Activated CD8-positive, alpha-beta memory T cell treated with anti-CD3 and anti-CD28 coated beads, Interleukin-2, amount 10 ng/mL, durations not matched to agents 7 days and 5 days (primary cell): ENCODE data around the gene SLC16A1. TPM values are rescaled to one million over a fixed set of nuclear protein-coding genes. Genes with fewer than 3 reads are reported as not detected.
A peak's percentile ranks its signal among the peaks of the same experiment; 100 is the strongest.

Source experiments
- ATAC-seq: fragments of 150-1000 bp; cut with Tn5 transposase; one replicate; pipeline ENCODE4 v1.10.0; 2021; ENCODE audit warnings: moderate library complexity
- CTCF ChIA-PET: fragments of 350-600 bp; sonication (Branson Sonifier 250); formaldehyde crosslinking; loops from one replicate; lab custom pipeline; 2021; ENCODE audit warnings: antibody characterized with exemption; lab: Charles Lee
- DNase-seq: peaks from one replicate; pipeline ENCODE4 v3.0.0-alpha.2; 2020
- H3K27ac Mint-ChIP-seq: one replicate; pipeline ENCODE4 v1.8.0; 2021; ENCODE audit warnings: mild to moderate bottlenecking, mixed read lengths
- H3K27me3 Mint-ChIP-seq: one replicate; pipeline ENCODE4 v1.8.0; 2021; ENCODE audit warnings: mixed read lengths
- H3K36me3 Mint-ChIP-seq: one replicate; pipeline ENCODE4 v1.8.0; 2021; ENCODE audit warnings: mild to moderate bottlenecking, mixed read lengths
- H3K4me1 Mint-ChIP-seq: one replicate; pipeline ENCODE4 v1.8.0; 2021; ENCODE audit warnings: mixed read lengths
- H3K4me3 Mint-ChIP-seq: one replicate; pipeline ENCODE4 v1.8.0; 2021; ENCODE audit warnings: mild to moderate bottlenecking, moderate library complexity, mixed read lengths
- H3K9me3 Mint-ChIP-seq: one replicate; pipeline ENCODE4 v1.8.0; 2022; ENCODE audit warnings: low read depth, mixed read lengths
- total RNA-seq, 2 experiments: library from RNA; stranded (reverse); gene quantifications; one replicate each; pipeline ENCODE4 v1.2.3, GENCODE V29; 2021

The SLC16A1 gene
- total RNA-seq, 2 experiments from 2014 or later, result 47.6 to 57.3 TPM

DNA sequence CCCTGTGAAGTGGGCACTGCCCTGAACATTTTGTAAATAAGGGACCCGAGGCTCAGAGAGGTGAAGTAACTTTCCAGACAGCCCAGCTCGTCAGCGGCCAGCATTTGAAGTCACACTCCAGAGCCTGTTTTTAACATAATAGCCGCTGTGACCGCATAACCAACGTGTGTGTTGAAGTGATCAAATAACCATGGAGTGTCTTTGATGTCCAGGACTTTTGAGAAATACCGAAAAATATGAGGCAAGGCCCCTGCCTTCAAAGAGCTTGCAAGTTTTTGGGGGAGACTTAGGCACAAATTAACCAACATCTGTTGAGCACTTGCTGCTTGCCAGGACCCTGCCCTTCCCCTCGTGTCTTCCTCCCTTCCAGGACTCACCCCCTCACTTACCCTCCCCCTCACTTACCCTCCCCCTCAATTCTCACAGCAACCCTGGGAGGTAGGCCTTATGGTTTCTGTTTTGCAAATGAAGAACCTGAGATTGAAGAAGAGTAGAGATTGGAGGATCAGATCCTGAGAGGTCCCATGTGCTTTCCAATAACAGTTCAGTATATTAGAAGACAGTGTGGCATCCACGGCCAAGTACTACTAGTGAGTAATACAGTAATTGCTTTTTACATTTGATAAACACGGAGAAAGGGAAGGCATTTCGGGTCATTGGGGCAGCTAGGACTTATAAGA lies 1.3 kb upstream of the SLC16A1 start:
- H3K4me3 Mint-ChIP-seq, result peak overlapping the region; percentile 99
- H3K36me3 Mint-ChIP-seq, result peaks cover 39% of the 10 kb centered on the region
- no peaks in the 10 kb centered on the region for H3K27me3 Mint-ChIP-seq
- peaks cover 61% of the 10 kb centered on the region for H3K4me1 Mint-ChIP-seq
- ATAC-seq (peak; percentile 59), DNase-seq (peak; percentile 78)
- CTCF ChIA-PET, result interaction anchor here (1.1 to 2.0 kb wide), 3 partner anchors 14 to 242 kb away, joined by 3 to 8 read pairs (median 4); partner anchors contain the start of genes LRIG2 and PPM1J
- H3K9me3 Mint-ChIP-seq, result no peaks in the 10 kb centered on the region
- peak overlapping the region; percentile 99 for H3K27ac Mint-ChIP-seq

DNA sequence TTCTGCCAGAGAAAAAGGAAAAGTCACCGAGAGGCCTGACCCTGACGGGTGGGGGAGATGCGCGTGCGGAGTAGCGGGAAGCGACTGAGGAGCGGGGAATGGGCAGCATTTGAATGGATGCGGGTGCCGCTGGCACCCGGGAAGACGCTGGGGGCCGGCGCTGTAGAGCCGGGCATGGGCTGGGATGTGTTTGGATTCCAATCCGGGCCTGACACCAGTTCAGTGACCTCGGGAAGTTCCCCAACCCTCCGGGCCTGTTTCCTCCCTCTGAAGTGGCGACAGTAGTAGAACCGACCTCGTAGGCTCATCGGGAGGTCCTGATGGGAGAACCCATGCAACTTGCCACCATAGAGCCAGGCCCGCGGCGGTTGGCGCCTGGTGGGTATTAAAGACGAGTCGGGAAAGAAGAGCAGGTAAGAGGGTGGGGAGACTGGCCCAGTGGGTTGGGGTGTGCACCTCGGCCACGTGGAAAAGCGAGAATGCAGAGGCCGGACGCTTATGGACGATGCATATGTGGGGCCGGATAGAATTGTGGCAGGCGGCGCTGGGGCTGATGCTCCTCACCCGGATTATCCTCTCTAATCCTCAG lies 642 bp upstream of the SLC16A1 start:
- Mint-ChIP-seq H3K9me3 (no peaks in the 10 kb centered on the region), H3K4me3 (peak overlapping the region; percentile 99), H3K27ac (peak overlapping the region; percentile 99), H3K36me3 (peaks cover 39% of the 10 kb centered on the region), H3K27me3 (no peaks in the 10 kb centered on the region), H3K4me1 (peaks cover 60% of the 10 kb centered on the region)
- DNase-seq (peak; percentile 58), ATAC-seq (peak; percentile 3)
- CTCF ChIA-PET, result interaction anchor here (0.6 to 1.5 kb wide), 6 partner anchors 15 to 241 kb away, joined by 3 to 17 read pairs (median 4); partner anchors contain the start of genes LRIG2 and PPM1J

DNA sequence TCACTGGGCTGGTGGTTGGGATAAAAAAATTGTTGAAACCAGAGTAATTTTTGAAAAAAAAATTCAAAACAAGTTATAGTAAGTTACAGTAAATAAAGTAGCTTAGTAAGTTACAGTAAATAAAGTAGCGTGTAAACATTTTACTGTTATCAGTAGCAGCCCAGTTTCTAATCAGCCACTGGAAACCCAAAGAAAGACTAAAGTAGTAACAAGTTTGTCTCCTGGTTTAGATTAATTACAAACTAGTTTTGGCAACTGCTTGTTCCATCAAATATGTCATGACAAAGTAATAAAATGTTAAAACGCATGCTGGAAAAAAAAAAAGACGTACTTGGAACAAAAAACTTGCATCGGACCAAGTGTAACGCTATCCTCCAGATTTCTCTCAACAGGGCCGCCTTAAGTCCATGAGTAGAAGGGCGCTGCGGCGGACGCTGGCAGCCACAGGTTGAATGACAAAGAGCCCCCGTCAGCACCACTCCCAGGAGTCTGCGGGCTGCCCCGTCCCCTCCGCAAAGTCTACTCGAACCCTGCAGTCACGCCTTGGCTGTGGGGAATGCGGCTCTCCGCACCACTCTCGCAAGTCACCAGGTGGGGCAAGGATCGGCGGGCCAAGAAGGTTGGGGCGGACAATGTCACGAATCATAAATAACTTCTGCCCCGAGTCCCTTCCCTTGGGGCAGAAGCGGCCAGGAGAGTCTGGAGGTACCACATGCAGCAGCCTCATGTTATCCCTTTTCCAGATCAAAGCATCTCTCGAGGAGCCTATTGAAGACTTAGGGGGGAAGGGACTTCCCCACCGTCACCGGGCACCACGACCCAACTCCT lies 837 bp downstream of the SLC16A1 start:
- Mint-ChIP-seq H3K4me1 (peaks cover 50% of the 10 kb centered on the region), H3K9me3 (no peaks in the 10 kb centered on the region), H3K27me3 (no peaks in the 10 kb centered on the region), H3K4me3 (peak overlapping the region; percentile 99), H3K36me3 (peaks cover 27% of the 10 kb centered on the region), H3K27ac (peak overlapping the region; percentile 99)
- ATAC-seq (peak; percentile 22), DNase-seq (peak; percentile 82)
- CTCF ChIA-PET, result interaction anchor here (0.7 to 2.5 kb wide), 7 partner anchors 10 to 237 kb away, joined by 3 to 17 read pairs (median 3); partner anchors contain the start of gene LRIG2

- Mint-ChIP-seq H3K27ac (peak overlapping the region; percentile 99), H3K4me1 (peaks cover 44% of the 10 kb centered on the region), H3K9me3 (no peaks in the 10 kb centered on the region), H3K4me3 (peak overlapping the region; percentile 99), H3K27me3 (no peaks in the 10 kb centered on the region), H3K36me3 (peaks cover 22% of the 10 kb centered on the region)
- ATAC-seq, result no peak
- CTCF ChIA-PET, result interaction anchor here (0.5 to 2.5 kb wide), 9 partner anchors 9 to 236 kb away, joined by 3 to 11 read pairs (median 3); partner anchors contain the start of gene LRIG2
- DNase-seq, result no peak
These were observed 1.9 kb downstream of the SLC16A1 start for GRCh38 chr1:112954017-112954650.

DNA sequence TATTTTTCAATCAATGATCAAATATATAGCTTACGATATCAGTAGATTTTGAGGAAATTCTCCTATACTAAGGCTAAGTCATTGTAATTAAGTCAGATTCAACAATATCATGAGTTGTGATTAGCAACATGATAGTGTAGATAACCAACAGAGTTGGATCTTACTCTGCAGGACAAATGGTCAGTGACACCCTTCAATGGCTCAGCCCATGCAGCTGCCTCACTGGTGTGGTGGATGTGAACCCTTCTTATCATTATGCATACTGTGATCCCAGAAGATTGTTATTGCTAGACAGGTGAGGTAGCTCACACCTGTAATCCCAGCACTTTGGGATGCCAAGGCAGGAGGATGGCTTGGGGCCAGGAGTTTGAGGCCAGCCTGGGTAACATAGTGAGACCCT lies 5.6 kb downstream of the SLC16A1 start:
- Mint-ChIP-seq H3K9me3 (no peaks in the 10 kb centered on the region), H3K4me1 (peaks cover 32% of the 10 kb centered on the region), H3K27me3 (no peaks in the 10 kb centered on the region), H3K36me3 (peaks cover 15% of the 10 kb centered on the region), H3K27ac (no peak overlapping the region), H3K4me3 (no peak overlapping the region)
- DNase-seq, result no peak
- CTCF ChIA-PET, result interaction anchor here (1.3 kb wide), 3 partner anchors 9 to 123 kb away, joined by 3 to 5 read pairs (median 4); partner anchors contain the start of gene LRIG2
- no peak for ATAC-seq

DNA sequence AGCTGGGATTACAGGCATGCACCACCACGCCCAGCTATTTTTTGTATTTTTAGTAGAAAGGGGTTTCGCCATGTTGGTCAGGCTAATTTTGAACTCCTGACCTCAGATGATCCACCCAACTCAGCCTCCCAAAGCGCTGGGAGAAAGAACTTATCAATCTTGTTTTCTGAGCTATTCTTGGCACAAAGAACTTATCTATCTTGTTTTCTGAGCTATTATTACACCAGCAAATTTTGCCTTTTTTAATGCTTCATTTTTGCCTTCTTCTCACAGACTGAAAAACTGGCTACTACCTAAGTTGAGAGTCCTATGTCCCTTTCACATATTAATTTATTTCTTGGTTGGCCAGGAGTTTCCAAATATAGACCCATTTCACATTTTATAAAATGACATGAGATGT lies 9.3 kb downstream of the SLC16A1 start:
- peaks cover 6% of the 10 kb centered on the region for H3K4me1 Mint-ChIP-seq
- CTCF ChIA-PET, result no interaction called here

DNA sequence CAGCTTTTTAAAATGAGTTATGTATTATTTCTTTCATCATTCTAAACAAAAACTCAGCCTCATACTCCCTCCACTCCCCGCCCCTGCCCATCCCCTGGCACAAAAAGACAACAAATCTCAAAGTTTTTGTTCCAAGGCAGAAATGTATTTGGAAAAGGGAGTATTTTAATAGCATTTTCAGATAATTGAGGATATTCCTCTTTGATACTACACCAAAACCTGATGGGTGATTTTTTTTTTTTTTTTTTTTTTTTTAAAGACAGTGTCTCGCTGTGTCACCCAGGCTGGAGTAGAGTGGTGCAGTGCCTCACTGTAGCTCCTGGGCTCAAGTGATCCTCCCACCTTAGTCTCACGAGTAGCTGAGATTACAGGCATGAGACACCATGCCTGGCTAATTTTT lies 16.2 kb downstream of the SLC16A1 start:
- CTCF ChIA-PET, result interaction anchor here (0.8 kb wide), 1 partner anchor 200 kb away, joined by 3 read pairs; no protein-coding TSS in a partner anchor
- Mint-ChIP-seq H3K27me3 (no peaks in the 10 kb centered on the region), H3K9me3 (no peaks in the 10 kb centered on the region), H3K27ac (no peak overlapping the region), H3K4me3 (no peak overlapping the region), H3K4me1 (peaks cover 32% of the 10 kb centered on the region), H3K36me3 (peaks cover 15% of the 10 kb centered on the region)
- DNase-seq (no peak), ATAC-seq (no peak)

More for the DNA sequence above, 9.3 kb downstream of the SLC16A1 start:
- peaks cover 9% of the 10 kb centered on the region for H3K36me3 Mint-ChIP-seq
- no peaks in the 10 kb centered on the region for H3K9me3 Mint-ChIP-seq
- ATAC-seq (no peak), DNase-seq (no peak)
- no peaks in the 10 kb centered on the region for H3K27me3 Mint-ChIP-seq
- H3K4me3 Mint-ChIP-seq, result no peak overlapping the region
- no peak overlapping the region for H3K27ac Mint-ChIP-seq

DNA sequence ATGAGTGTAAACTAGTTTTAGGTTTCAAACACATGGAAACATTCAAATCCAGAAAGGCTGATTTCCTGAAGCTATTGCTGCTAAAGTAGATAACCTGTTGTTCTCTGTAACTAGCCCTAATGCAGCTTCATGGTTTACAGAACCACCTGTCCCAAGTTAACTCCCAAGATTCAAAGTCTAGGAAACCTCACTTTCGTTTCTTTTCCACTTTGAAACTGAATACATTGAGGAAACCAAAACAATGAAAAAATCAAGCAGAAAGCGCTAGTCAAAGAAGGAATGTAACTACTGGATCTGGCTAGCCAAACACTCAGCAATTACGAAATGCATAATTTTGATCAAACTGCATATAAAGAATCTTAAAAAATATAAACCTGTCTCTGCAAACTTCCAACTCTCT lies 17.8 kb downstream of the SLC16A1 start:
- Mint-ChIP-seq H3K4me3 (no peak overlapping the region), H3K36me3 (peaks cover 14% of the 10 kb centered on the region), H3K27me3 (no peaks in the 10 kb centered on the region), H3K4me1 (peaks cover 41% of the 10 kb centered on the region), H3K27ac (peak overlapping the region; percentile 49), H3K9me3 (no peaks in the 10 kb centered on the region)
- ATAC-seq (no peak), DNase-seq (no peak)
- CTCF ChIA-PET, result interaction anchor here (0.8 to 1.0 kb wide), 2 partner anchors 13 to 16 kb away, joined by 3 read pairs; no protein-coding TSS in a partner anchor

DNA sequence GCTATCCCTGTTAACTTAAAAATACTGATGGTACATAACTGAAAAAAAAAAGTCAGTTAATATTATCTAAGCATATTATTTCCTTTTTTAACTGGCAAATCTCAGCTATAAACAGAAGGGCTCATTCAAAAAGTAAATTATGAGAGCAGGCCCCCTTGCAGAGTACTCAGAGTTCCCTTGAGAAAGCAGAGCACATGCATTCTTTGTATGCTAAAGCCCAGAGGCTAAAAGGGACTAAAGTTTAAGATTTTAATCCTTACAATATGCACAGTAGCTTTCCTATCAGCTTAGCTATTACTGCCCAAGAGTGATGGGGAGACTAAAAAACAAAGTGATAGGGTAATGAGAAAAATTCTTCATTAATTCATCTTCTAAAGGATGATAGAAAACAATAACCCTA lies 18.5 kb downstream of the SLC16A1 start:
- Mint-ChIP-seq H3K36me3 (peaks cover 11% of the 10 kb centered on the region), H3K9me3 (no peaks in the 10 kb centered on the region), H3K27ac (peak overlapping the region; percentile 49), H3K4me1 (peaks cover 41% of the 10 kb centered on the region), H3K27me3 (no peaks in the 10 kb centered on the region), H3K4me3 (no peak overlapping the region)
- CTCF ChIA-PET, result interaction anchor here (1.0 to 2.9 kb wide), 3 partner anchors 12 to 135 kb away, joined by 3 to 15 read pairs (median 3); partner anchors contain the start of genes LRIG2 and SLC16A1
- ATAC-seq (no peak), DNase-seq (no peak)

- Mint-ChIP-seq H3K4me3 (no peak overlapping the region), H3K9me3 (no peaks in the 10 kb centered on the region), H3K4me1 (peaks cover 41% of the 10 kb centered on the region), H3K27ac (peak overlapping the region; percentile 49), H3K27me3 (no peaks in the 10 kb centered on the region), H3K36me3 (peaks cover 11% of the 10 kb centered on the region)
- peak; percentile 49 for ATAC-seq
- no peak for DNase-seq
- CTCF ChIA-PET, result interaction anchor here (1.1 to 2.9 kb wide), 2 partner anchors 19 to 136 kb away, joined by 3 to 15 read pairs; partner anchors contain the start of genes LRIG2 and SLC16A1
These were observed 18.9 kb downstream of the SLC16A1 start for GRCh38 chr1:112937070-112937469.

- Mint-ChIP-seq H3K4me1 (peaks cover 43% of the 10 kb centered on the region), H3K36me3 (peaks cover 7% of the 10 kb centered on the region), H3K27ac (peak overlapping the region; percentile 81), H3K9me3 (no peaks in the 10 kb centered on the region), H3K4me3 (peak overlapping the region; percentile 19), H3K27me3 (no peaks in the 10 kb centered on the region)
- CTCF ChIA-PET, result interaction anchor here (1.3 to 2.9 kb wide), 3 partner anchors 55 to 137 kb away, joined by 3 to 15 read pairs (median 3); partner anchors contain the start of gene LRIG2
- ATAC-seq, result no peak
- no peak for DNase-seq
These were observed 20.4 kb downstream of the SLC16A1 start for GRCh38 chr1:112935461-112936111.

DNA sequence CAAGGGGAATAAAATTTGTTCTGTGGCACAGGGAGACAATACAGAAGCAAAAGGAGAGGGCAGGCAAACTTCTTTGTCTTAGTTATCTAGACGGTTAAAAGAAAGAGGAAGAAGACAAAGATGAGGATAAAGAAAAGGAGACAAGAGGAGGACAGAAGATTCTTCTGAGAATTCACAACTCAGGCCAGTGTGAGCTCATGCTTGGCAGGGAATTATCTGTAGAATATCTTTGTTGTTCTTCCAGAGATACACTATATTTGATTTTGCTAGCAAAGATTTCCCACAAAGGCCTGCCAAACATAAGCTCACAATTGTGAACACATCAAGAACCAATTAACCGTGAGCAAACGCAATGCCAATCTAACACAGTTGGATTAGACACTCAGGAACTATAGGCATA lies 21.4 kb downstream of the SLC16A1 start:
- no peak overlapping the region for H3K4me3 Mint-ChIP-seq
- ATAC-seq (no peak), DNase-seq (no peak)
- H3K27me3 Mint-ChIP-seq, result no peaks in the 10 kb centered on the region
- peaks cover 7% of the 10 kb centered on the region for H3K36me3 Mint-ChIP-seq
- H3K4me1 Mint-ChIP-seq, result peaks cover 43% of the 10 kb centered on the region
- H3K9me3 Mint-ChIP-seq, result no peaks in the 10 kb centered on the region
- H3K27ac Mint-ChIP-seq, result peak overlapping the region; percentile 55
- CTCF ChIA-PET, result interaction anchor here (1.1 to 2.9 kb wide), 6 partner anchors 19 to 219 kb away, joined by 3 to 15 read pairs (median 4); partner anchors contain the start of gene LRIG2
